HG02588 (cell line): ENCODE data around the gene SELENOO.
"Not testable (repeated sequence)": the region's sequence is repeated elsewhere in the genome, so short reads cannot be mapped to it uniquely, and the experiment has no call there.

ENCODE experiments used
- ATAC-seq: cut with Tn5 transposase; IDR thresholded peaks from one replicate; pipeline ENCODE4 v1.9.1; 2021; ENCODE audit warnings: mild to moderate bottlenecking, moderate library complexity; ENCODE audit not compliant: unreplicated experiment

SELENOO gene

GRCh38 chr22:50198624-50199017 is 2.2 kb upstream of the SELENOO start:
- no peak for ATAC-seq

GRCh38 chr22:50199251-50199721 is 1.5 kb upstream of the SELENOO start:
- ATAC-seq, result no peak

GRCh38 chr22:50199829-50200460 is 866 bp upstream of the SELENOO start:
- ATAC-seq, result no peak

- peak; percentile 23 for ATAC-seq
Observed at GRCh38 chr22:50201191-50202129, 649 bp downstream of the SELENOO start.

- no peak for ATAC-seq
Observed at GRCh38 chr22:50202130-50202666, 1.4 kb downstream of the SELENOO start.

GRCh38 chr22:50203288-50203687 is 2.5 kb downstream of the SELENOO start:
- ATAC-seq, result no peak

GRCh38 chr22:50204571-50204970 is 3.8 kb downstream of the SELENOO start:
- ATAC-seq, result no peak

GRCh38 chr22:50204998-50205397 is 4.2 kb downstream of the SELENOO start:
- ATAC-seq, result not testable (repeated sequence)

- ATAC-seq, result no peak
Observed at GRCh38 chr22:50205781-50206569, 5.2 kb downstream of the SELENOO start.

GRCh38 chr22:50206599-50206998 is 5.8 kb downstream of the SELENOO start:
- no peak for ATAC-seq

GRCh38 chr22:50207383-50208140 is 6.8 kb downstream of the SELENOO start:
- no peak for ATAC-seq

GRCh38 chr22:50208430-50208938 is 7.7 kb downstream of the SELENOO start:
- ATAC-seq, result no peak

- ATAC-seq, result no peak
Observed at GRCh38 chr22:50208939-50209892, 8.4 kb downstream of the SELENOO start.

GRCh38 chr22:50209893-50210292 is 9.1 kb downstream of the SELENOO start:
- no peak for ATAC-seq

- ATAC-seq, result no peak
Observed at GRCh38 chr22:50210378-50211139, 9.7 kb downstream of the SELENOO start.

GRCh38 chr22:50211147-50211546 is 10.3 kb downstream of the SELENOO start:
- no peak for ATAC-seq

GRCh38 chr22:50213263-50213662 is 12.5 kb downstream of the SELENOO start:
- ATAC-seq, result no peak
